ENCODE data around the gene NANOS3. TPM values are rescaled to one million over a fixed set of nuclear protein-coding genes. Genes with fewer than 3 reads are reported as not detected.

Gene NANOS3
- total and polyA plus RNA-seq, 9 of the 15 experiments (the other 6 are each of a cell fraction or from before 2014, with no cell fraction given), result not detected

GRCh38 chr19:13846557-13847406, 30.2 kb upstream of the NANOS3 start (continued):
- TF ChIP-seq AFF1 (IDR thresholded peaks at IDR 0.05; ENCODE audit: low read depth in 1 of 2, partially characterized antibody in 2 of 2), result peak in 1 of 2 experiments; percentile 27
- TF ChIP-seq MAFG (tag; conservative IDR thresholded peaks at IDR 0.05), result no peak
- TF ChIP-seq XRCC4 (IDR thresholded peaks at IDR 0.05; ENCODE audit: extremely low read depth, insufficient read depth, insufficient read length), result no peak
- TF ChIP-seq SP1 (CRISPR knock-in tag; IDR thresholded peaks at IDR 0.05), result peak; percentile 47
- TF ChIP-seq CTCFL (IDR thresholded peaks at IDR 0.05; ENCODE audit: borderline replicate concordance, insufficient read depth, low read depth, low read length, poor library complexity, severe bottlenecking), result no peak
- no peak for TF ChIP-seq ZNF696 (CRISPR knock-in tag; conservative IDR thresholded peaks at IDR 0.05)
- TF ChIP-seq MCM2 (IDR thresholded peaks at IDR 0.05; ENCODE audit: low read depth), result no peak
- TF ChIP-seq, protein P1, sequence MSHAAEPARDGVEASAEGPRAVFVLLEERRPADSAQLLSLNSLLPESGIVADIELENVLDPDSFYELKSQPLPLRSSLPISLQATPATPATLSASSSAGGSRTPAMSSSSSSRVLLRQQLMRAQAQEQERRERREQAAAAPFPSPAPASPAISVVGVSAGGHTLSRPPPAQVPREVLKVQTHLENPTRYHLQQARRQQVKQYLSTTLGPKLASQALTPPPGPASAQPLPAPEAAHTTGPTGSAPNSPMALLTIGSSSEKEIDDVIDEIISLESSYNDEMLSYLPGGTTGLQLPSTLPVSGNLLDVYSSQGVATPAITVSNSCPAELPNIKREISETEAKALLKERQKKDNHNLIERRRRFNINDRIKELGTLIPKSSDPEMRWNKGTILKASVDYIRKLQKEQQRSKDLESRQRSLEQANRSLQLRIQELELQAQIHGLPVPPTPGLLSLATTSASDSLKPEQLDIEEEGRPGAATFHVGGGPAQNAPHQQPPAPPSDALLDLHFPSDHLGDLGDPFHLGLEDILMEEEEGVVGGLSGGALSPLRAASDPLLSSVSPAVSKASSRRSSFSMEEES (CRISPR knock-in tag; IDR thresholded peaks at IDR 0.05), result no peak
- TF ChIP-seq DIDO1 (tag; IDR thresholded peaks at IDR 0.05; ENCODE audit: low read depth), result no peak
- TF ChIP-seq, protein P2, sequence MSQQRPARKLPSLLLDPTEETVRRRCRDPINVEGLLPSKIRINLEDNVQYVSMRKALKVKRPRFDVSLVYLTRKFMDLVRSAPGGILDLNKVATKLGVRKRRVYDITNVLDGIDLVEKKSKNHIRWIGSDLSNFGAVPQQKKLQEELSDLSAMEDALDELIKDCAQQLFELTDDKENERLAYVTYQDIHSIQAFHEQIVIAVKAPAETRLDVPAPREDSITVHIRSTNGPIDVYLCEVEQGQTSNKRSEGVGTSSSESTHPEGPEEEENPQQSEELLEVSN (IDR thresholded peaks at IDR 0.05; ENCODE audit: borderline replicate concordance in 1 of 2, extremely low read depth in 1 of 2, insufficient read depth in 1 of 2, insufficient read length in 1 of 2, low read depth in 1 of 2, low read length in 1 of 2, poor library complexity in 1 of 2, severe bottlenecking in 1 of 2), result peak in 1 of 2 experiments; percentile 9
- TF ChIP-seq ZNF3 (CRISPR knock-in tag; IDR thresholded peaks at IDR 0.05), result no peak
- TF ChIP-seq ETS1 (conservative IDR thresholded peaks at IDR 0.05; ENCODE audit: control insufficient read depth, low read depth, low read length), result no peak
- no peak for TF ChIP-seq CC2D1A (IDR thresholded peaks at IDR 0.05)
- no peak for TF ChIP-seq ZNF24 (IDR thresholded peaks at IDR 0.05)
- TF ChIP-seq RBBP5 (IDR thresholded peaks at IDR 0.05; ENCODE audit: borderline replicate concordance, insufficient read depth, low read length, poor library complexity, severe bottlenecking), result peak; percentile 34
